K562 (cell line): ENCODE measurements around the gene PAPOLB. TPM values are rescaled to one million over a fixed set of nuclear protein-coding genes. Genes with fewer than 3 reads are reported as not detected.

Experiments
- ATAC-seq: fragments of 200-7000 bp; cut with Tn5 transposase; 3 replicates; pipeline ENCODE4 v1.9.1; 2020; ENCODE audit warnings: moderate library complexity
- BruUV-seq: library from RNA; stranded (reverse); fragments of 400-500 nt; replicated peaks from 2 replicates; lab custom pipeline; 2021; lab: Mats Ljungman, UMichigan
- CTCF ChIA-PET: fragments of 300-600 bp; formaldehyde crosslinking; extraction: SDS; loops from one replicate; lab custom pipeline; 2021; ENCODE audit warnings: low intra/inter-chr PET ratio; lab: Yijun Ruan, JAX
- POLR2A ChIA-PET: fragments of 300-600, 350-650 bp; sonication (Branson Sonifier 250); formaldehyde crosslinking; extraction: SDS; loops from one replicate; lab custom pipeline; 2021; ENCODE audit warnings: antibody characterized with exemption, inconsistent platforms; lab: Yijun Ruan, JAX
- DNase-seq, 4 experiments: peaks; one replicate each; pipeline versions ENCODE4 v3.0.0 to v3.0.0-alpha.2; 2011 to 2018; ENCODE audit warnings: low spot score in 3 of 4, mixed read lengths in 3 of 4; ENCODE audit errors: extremely low read depth in 1 of 4
- FAIRE-seq: peaks from 2 replicates; lab custom pipeline; 2011; peaks lifted over from hg19 to GRCh38; lab: Jason Lieb, UNC
- H2AFZ ChIP-seq: 2 replicates; pipeline ENCODE4 v1.6.0; 2011; ENCODE audit warnings: low read depth, low read length, control low read depth, inconsistent platforms
- H3K27ac ChIP-seq: fragments of 200-600 bp; 3 replicates; pipeline ENCODE4 v1.8.0; 2011; ENCODE audit warnings: low read depth, mild to moderate bottlenecking, control low read depth, inconsistent platforms, low read length, moderate library complexity, mixed read lengths; ENCODE audit errors: extremely low read depth
- H3K27me3 ChIP-seq, 2 experiments: fragments of 300-600 bp in 1 of 2; 2 replicates in 1 of 2; 3 replicates in 1 of 2; pipeline versions ENCODE4 v1.6.0 to v1.8.0; 2011; ENCODE audit warnings: inconsistent platforms in 2 of 2, low read length in 2 of 2, mild to moderate bottlenecking in 1 of 2, mixed read lengths in 1 of 2, moderate library complexity in 1 of 2; ENCODE audit not compliant: control insufficient read depth in 2 of 2, insufficient read depth in 2 of 2
- H3K36me3 ChIP-seq: fragments of 300-600 bp; 3 replicates; pipeline ENCODE4 v1.8.0; 2011; ENCODE audit warnings: mild to moderate bottlenecking, low read length, inconsistent platforms; ENCODE audit not compliant: control insufficient read depth, insufficient read depth
- H3K4me1 ChIP-seq, 2 experiments: fragments of 200-600 bp in 1 of 2; replicated peaks in 1 of 2; 2 replicates in 1 of 2; 3 replicates in 1 of 2; pipeline versions ENCODE4 v1.5.1 to v1.8.0; 2011; ENCODE audit warnings: inconsistent platforms in 2 of 2, low read length in 2 of 2, mild to moderate bottlenecking in 1 of 2, mixed read lengths in 1 of 2, moderate library complexity in 1 of 2; ENCODE audit not compliant: control insufficient read depth in 2 of 2, insufficient read depth in 2 of 2
- H3K4me2 ChIP-seq: 2 replicates; pipeline ENCODE4 v1.6.1; 2011; ENCODE audit warnings: low read length, control low read depth, inconsistent platforms, mixed read lengths; ENCODE audit not compliant: insufficient read depth
- H3K4me3 ChIP-seq: fragments of 200-600 bp; sonication (generic), shearing (Covaris generic); 2 replicates; pipeline ENCODE4 v1.5.1; 2016; ENCODE audit warnings: control low read depth, inconsistent platforms
- H3K79me2 ChIP-seq: fragments of 200-600 bp; 3 replicates; pipeline ENCODE4 v1.8.0; 2011; ENCODE audit warnings: low read length, inconsistent platforms; ENCODE audit not compliant: control insufficient read depth, insufficient read depth
- H3K9ac ChIP-seq, 2 experiments: 2 replicates each; pipeline versions ENCODE4 v1.6.0 to v1.6.1; 2011; ENCODE audit warnings: low read depth in 2 of 2, low read length in 2 of 2, control low read depth in 1 of 2, inconsistent platforms in 1 of 2, mild to moderate bottlenecking in 1 of 2, mixed read lengths in 1 of 2; ENCODE audit not compliant: insufficient read depth in 1 of 2
- H3K9me1 ChIP-seq: one replicate; pipeline ENCODE4 v1.6.0; 2011; ENCODE audit warnings: inconsistent platforms, mild to moderate bottlenecking, low read length, moderate library complexity; ENCODE audit not compliant: control insufficient read depth, insufficient read depth
- H3K9me3 ChIP-seq: replicated peaks from 2 replicates; pipeline ENCODE4 v1.5.1; 2011; ENCODE audit warnings: low read depth, low read length, inconsistent platforms; ENCODE audit not compliant: control insufficient read depth, insufficient read depth
- H4K20me1 ChIP-seq: replicated peaks from 2 replicates; pipeline ENCODE4 v1.6.1; 2011; ENCODE audit warnings: low read length, inconsistent platforms, mixed read lengths; ENCODE audit not compliant: control insufficient read depth, insufficient read depth
- ADNP ChIP-seq: fragments of 200-800 bp; sonication (Bioruptor generic); IDR thresholded peaks from 2 replicates; pipeline ENCODE4 v1.6.1; 2016; ENCODE audit warnings: missing genetic modification characterization, missing compliant biosample characterization
- CBFA2T2 ChIP-seq: fragments of 450-650 bp; conservative IDR thresholded peaks from 2 replicates; pipeline ENCODE4 v1.6.1; 2017; ENCODE audit warnings: mild to moderate bottlenecking
- CBX3 ChIP-seq, 2 experiments: IDR thresholded peaks; 1 replicate in 1 of 2; 2 replicates in 1 of 2; pipeline ENCODE4 v1.6.1; 2012; ENCODE audit warnings: inconsistent platforms in 2 of 2, low read length in 2 of 2, borderline replicate concordance in 1 of 2, control low read depth in 1 of 2
- ETV1 ChIP-seq: fragments of 450-650 bp; conservative IDR thresholded peaks from 2 replicates; pipeline ENCODE4 v1.6.1; 2016; ENCODE audit warnings: missing genetic modification characterization, control low read depth, low read depth, missing compliant biosample characterization
- KLF10 ChIP-seq: fragments of 250-450 bp; sonication (Bioruptor Pico); IDR thresholded peaks from 2 replicates; pipeline ENCODE4 v1.6.1; 2021; ENCODE audit warnings: matching md5 sums
- MEIS2 ChIP-seq: fragments of 450-650 bp; IDR thresholded peaks from 2 replicates; pipeline ENCODE4 v1.6.1; 2014; ENCODE audit warnings: mild to moderate bottlenecking; ENCODE audit not compliant: partially characterized antibody
- POLR3A ChIP-seq: IDR thresholded peaks from 2 replicates; pipeline ENCODE4 v1.6.1; 2011; ENCODE audit warnings: borderline replicate concordance, mild to moderate bottlenecking, moderate library complexity; ENCODE audit not compliant: insufficient read length, insufficient read depth; ENCODE audit errors: extremely low read depth
- SMARCE1 ChIP-seq: fragments of 450-650 bp; IDR thresholded peaks from 2 replicates; pipeline ENCODE4 v1.7.1; 2016; ENCODE audit warnings: mild to moderate bottlenecking
- STAT5B ChIP-seq: fragments of 250-450 bp; sonication (Bioruptor Pico); IDR thresholded peaks from 2 replicates; pipeline ENCODE4 v1.8.0; 2021; ENCODE audit warnings: mild to moderate bottlenecking, inconsistent platforms
- ZFP36 ChIP-seq: fragments of 150-350 bp; IDR thresholded peaks from 2 replicates; pipeline ENCODE4 v1.6.1; 2018; ENCODE audit warnings: low read length, low read depth; ENCODE audit not compliant: partially characterized antibody
- ZNF561 ChIP-seq: fragments of 450-650 bp; formaldehyde crosslinking; conservative IDR thresholded peaks from 2 replicates; pipeline ENCODE4 v1.4.0; 2020; ENCODE audit warnings: mild to moderate bottlenecking, moderate library complexity
- WGBS: fragments of 100-300 bp; shearing (Covaris generic); methylation state at CpG from one replicate; pipeline ENCODE4 v1.1.6; 2016; ENCODE audit warnings: low coverage, mixed read lengths; ENCODE audit not compliant: insufficient coverage; ENCODE audit errors: missing lambda C conversion rate; 5-methylcytosine and 5-hydroxymethylcytosine counted together
- in situ Hi-C: fragments of 300-500 bp; cut with MboI; formaldehyde crosslinking; loops from 4 replicates; pipeline ENCODE4 v1.15.0; 2018; ENCODE audit warnings: inconsistent platforms, mixed read lengths
- intact Hi-C: fragments of 100-400 bp; cut with micrococcal nuclease; formaldehyde crosslinking; loops from 2 replicates; pipeline ENCODE4 v1.14.2; 2022
- polyA plus RNA-seq, 8 experiments: library from polyadenylated mRNA; depleted of rRNA in 4 of 8; stranded (reverse) in 5 of 8; unstranded in 3 of 8; fragments of >200 nt; fragmentation: Nextera tagmentation in 2 of 8; fragmentation: Illumina TruSeq in 1 of 8; extraction: Ambion mirVana in 2 of 8; extraction: Trizol in 1 of 8; gene quantifications; 2 replicates each; pipeline versions ENCODE4 v1.2.1 to v1.2.3, GENCODE V29; 2011 to 2014; ENCODE audit warnings: inconsistent platforms in 1 of 8, missing spikeins in 1 of 8
- total RNA-seq, 7 experiments: library from RNA; depleted of rRNA in 6 of 7; stranded (reverse); fragments of >200 nt in 6 of 7; fragmentation: Illumina TruSeq in 2 of 7; extraction: Trizol in 2 of 7; gene quantifications; 2 replicates each; pipeline versions ENCODE4 v1.2.1 to v1.2.3, GENCODE V29; 2011 to 2021; ENCODE audit warnings: low replicate concordance in 1 of 7
- TF ChIP-seq, protein P1 (sequence below), 2 experiments: fragments of 250-450 bp in 1 of 2; fragments of 450-650 bp in 1 of 2; sonication (Bioruptor Pico) in 1 of 2; IDR thresholded peaks; 2 replicates each; pipeline versions ENCODE4 v1.6.1 to v1.8.0; 2016 to 2021; ENCODE audit warnings: mild to moderate bottlenecking in 2 of 2, moderate library complexity in 2 of 2, missing compliant biosample characterization in 1 of 2, missing genetic modification characterization in 1 of 2
- TF ChIP-seq, protein P2 (sequence below): conservative IDR thresholded peaks from 2 replicates; pipeline ENCODE4 v1.6.1; 2011; ENCODE audit warnings: low read depth, mild to moderate bottlenecking, low read length; ENCODE audit not compliant: control insufficient read depth
- TF ChIP-seq, protein P3 (sequence below): fragments of 450-650 bp; conservative IDR thresholded peaks from 2 replicates; pipeline ENCODE4 v1.6.1; 2016; ENCODE audit warnings: missing genetic modification characterization, low read depth, mild to moderate bottlenecking, control low read depth, missing compliant biosample characterization
- TF ChIP-seq, protein P4 (sequence below): IDR thresholded peaks from 2 replicates; pipeline ENCODE4 v1.6.1; 2011; ENCODE audit warnings: borderline replicate concordance, low read depth, mild to moderate bottlenecking, moderate library complexity, low read length; ENCODE audit not compliant: insufficient read depth, poor library complexity, severe bottlenecking

The PAPOLB gene
- total and polyA plus RNA-seq, 9 of the 15 experiments (the other 6 are each of a cell fraction or from before 2014, with no cell fraction given): 0.04 to 0.33 (median 0.16) TPM; not detected in 4

DNA sequence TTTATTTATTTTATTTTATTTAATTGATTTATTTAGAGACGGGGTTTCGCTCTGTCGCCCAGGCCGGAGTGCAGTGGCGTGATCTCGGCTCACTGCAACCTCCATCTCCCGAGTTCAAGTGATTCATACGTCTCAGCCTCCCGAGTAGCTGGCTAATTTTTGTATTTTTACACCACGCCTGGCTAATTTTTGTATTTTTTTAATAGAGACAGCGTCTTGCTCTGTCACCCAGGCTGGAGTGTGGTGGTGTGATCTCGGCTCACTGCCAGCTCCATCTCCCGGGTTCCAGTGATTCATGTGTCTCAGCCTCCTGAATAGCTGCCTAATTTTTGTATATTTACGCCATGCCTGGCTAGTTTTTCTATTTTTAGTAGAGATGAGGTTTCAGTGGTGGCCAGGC lies 52.2 kb downstream of the PAPOLB start:
- Histone ChIP-seq H4K20me1 (0 out of 2 replicates have a peak, but pooled peaks cover 8% of the 10 kb centered on the region), H3K9ac (no peak overlapping the region), H3K9me3 (no peaks in the 10 kb centered on the region), H3K4me2 (no peak overlapping the region), H3K27me3 (peaks cover 0 to 4% of the 10 kb centered on the region in 2 experiments; a peak in 2 of 5 replicates), H3K27ac (no peak overlapping the region), H2AFZ (no peak overlapping the region), H3K4me1 (peaks cover 0 to 12% of the 10 kb centered on the region in 2 experiments; a peak in 2 of 5 replicates), H3K9me1 (no peaks in the 10 kb centered on the region), H3K79me2 (no peaks in the 10 kb centered on the region), H3K36me3 (no peaks in the 10 kb centered on the region), H3K4me3 (no peak overlapping the region)
- CTCF ChIA-PET: no interaction called here
- DNase-seq (no peak), FAIRE-seq (no peak), ATAC-seq (no peak)
- intact Hi-C loops: no loop called here
- POLR2A ChIA-PET: interaction anchor here (0.5 to 0.6 kb wide), 2 partner anchors 43 to 62 kb away, joined by 3 to 4 read pairs; no protein-coding TSS in a partner anchor
- no TSS peak for BruUV-seq
- in situ Hi-C loops: no loop called here
- 81% methylated on average over 14 of the region's 14 CpGs for WGBS
- TF ChIP-seq CBFA2T2 (no peak), ETV1 (tag) (no peak), CBX3 (IDR thresholded peaks at IDR 0.05; ENCODE audit: borderline replicate concordance in 1 of 2, low read length in 2 of 2) (no peak), KLF10 (CRISPR knock-in tag) (no peak), SMARCE1 (no peak), ZFP36 (no peak), ADNP (tag) (no peak), POLR3A (no peak), MEIS2 (no peak), STAT5B (CRISPR knock-in tag) (no peak), ZNF561 (no peak)
- TF ChIP-seq, protein P1, sequence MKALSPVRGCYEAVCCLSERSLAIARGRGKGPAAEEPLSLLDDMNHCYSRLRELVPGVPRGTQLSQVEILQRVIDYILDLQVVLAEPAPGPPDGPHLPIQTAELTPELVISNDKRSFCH (CRISPR knock-in tag; IDR thresholded peaks at IDR 0.05): no peak
- TF ChIP-seq, protein P1 (tag; IDR thresholded peaks at IDR 0.05): no peak
- TF ChIP-seq, protein P2, sequence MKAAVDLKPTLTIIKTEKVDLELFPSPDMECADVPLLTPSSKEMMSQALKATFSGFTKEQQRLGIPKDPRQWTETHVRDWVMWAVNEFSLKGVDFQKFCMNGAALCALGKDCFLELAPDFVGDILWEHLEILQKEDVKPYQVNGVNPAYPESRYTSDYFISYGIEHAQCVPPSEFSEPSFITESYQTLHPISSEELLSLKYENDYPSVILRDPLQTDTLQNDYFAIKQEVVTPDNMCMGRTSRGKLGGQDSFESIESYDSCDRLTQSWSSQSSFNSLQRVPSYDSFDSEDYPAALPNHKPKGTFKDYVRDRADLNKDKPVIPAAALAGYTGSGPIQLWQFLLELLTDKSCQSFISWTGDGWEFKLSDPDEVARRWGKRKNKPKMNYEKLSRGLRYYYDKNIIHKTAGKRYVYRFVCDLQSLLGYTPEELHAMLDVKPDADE: no peak
- TF ChIP-seq, protein P3, sequence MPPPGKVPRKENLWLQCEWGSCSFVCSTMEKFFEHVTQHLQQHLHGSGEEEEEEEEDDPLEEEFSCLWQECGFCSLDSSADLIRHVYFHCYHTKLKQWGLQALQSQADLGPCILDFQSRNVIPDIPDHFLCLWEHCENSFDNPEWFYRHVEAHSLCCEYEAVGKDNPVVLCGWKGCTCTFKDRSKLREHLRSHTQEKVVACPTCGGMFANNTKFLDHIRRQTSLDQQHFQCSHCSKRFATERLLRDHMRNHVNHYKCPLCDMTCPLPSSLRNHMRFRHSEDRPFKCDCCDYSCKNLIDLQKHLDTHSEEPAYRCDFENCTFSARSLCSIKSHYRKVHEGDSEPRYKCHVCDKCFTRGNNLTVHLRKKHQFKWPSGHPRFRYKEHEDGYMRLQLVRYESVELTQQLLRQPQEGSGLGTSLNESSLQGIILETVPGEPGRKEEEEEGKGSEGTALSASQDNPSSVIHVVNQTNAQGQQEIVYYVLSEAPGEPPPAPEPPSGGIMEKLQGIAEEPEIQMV (tag): no peak
- TF ChIP-seq, protein P4, sequence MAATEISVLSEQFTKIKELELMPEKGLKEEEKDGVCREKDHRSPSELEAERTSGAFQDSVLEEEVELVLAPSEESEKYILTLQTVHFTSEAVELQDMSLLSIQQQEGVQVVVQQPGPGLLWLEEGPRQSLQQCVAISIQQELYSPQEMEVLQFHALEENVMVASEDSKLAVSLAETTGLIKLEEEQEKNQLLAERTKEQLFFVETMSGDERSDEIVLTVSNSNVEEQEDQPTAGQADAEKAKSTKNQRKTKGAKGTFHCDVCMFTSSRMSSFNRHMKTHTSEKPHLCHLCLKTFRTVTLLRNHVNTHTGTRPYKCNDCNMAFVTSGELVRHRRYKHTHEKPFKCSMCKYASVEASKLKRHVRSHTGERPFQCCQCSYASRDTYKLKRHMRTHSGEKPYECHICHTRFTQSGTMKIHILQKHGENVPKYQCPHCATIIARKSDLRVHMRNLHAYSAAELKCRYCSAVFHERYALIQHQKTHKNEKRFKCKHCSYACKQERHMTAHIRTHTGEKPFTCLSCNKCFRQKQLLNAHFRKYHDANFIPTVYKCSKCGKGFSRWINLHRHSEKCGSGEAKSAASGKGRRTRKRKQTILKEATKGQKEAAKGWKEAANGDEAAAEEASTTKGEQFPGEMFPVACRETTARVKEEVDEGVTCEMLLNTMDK: no peak
